ENCODE measurements around the gene HHIPL1.

HHIPL1 gene

GRCh38 chr14:99657645-99658155, 12.8 kb downstream of the HHIPL1 start:
- H3K27me3 ChIP-seq (ENCODE audit: insufficient read depth, poor library complexity, severe bottlenecking) = peaks cover 8% of the 10 kb centered on the region
- no peak for TF ChIP-seq GABPA (IDR thresholded peaks at IDR 0.05; ENCODE audit: low read depth)
- no peak for TF ChIP-seq POLR2AphosphoS5 (IDR thresholded peaks at IDR 0.05; ENCODE audit: low read depth)
- TF ChIP-seq, protein P1, sequence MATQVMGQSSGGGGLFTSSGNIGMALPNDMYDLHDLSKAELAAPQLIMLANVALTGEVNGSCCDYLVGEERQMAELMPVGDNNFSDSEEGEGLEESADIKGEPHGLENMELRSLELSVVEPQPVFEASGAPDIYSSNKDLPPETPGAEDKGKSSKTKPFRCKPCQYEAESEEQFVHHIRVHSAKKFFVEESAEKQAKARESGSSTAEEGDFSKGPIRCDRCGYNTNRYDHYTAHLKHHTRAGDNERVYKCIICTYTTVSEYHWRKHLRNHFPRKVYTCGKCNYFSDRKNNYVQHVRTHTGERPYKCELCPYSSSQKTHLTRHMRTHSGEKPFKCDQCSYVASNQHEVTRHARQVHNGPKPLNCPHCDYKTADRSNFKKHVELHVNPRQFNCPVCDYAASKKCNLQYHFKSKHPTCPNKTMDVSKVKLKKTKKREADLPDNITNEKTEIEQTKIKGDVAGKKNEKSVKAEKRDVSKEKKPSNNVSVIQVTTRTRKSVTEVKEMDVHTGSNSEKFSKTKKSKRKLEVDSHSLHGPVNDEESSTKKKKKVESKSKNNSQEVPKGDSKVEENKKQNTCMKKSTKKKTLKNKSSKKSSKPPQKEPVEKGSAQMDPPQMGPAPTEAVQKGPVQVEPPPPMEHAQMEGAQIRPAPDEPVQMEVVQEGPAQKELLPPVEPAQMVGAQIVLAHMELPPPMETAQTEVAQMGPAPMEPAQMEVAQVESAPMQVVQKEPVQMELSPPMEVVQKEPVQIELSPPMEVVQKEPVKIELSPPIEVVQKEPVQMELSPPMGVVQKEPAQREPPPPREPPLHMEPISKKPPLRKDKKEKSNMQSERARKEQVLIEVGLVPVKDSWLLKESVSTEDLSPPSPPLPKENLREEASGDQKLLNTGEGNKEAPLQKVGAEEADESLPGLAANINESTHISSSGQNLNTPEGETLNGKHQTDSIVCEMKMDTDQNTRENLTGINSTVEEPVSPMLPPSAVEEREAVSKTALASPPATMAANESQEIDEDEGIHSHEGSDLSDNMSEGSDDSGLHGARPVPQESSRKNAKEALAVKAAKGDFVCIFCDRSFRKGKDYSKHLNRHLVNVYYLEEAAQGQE (IDR thresholded peaks at IDR 0.05; ENCODE audit: insufficient replicate concordance, low read depth) = no peak
- TF ChIP-seq, protein P2, sequence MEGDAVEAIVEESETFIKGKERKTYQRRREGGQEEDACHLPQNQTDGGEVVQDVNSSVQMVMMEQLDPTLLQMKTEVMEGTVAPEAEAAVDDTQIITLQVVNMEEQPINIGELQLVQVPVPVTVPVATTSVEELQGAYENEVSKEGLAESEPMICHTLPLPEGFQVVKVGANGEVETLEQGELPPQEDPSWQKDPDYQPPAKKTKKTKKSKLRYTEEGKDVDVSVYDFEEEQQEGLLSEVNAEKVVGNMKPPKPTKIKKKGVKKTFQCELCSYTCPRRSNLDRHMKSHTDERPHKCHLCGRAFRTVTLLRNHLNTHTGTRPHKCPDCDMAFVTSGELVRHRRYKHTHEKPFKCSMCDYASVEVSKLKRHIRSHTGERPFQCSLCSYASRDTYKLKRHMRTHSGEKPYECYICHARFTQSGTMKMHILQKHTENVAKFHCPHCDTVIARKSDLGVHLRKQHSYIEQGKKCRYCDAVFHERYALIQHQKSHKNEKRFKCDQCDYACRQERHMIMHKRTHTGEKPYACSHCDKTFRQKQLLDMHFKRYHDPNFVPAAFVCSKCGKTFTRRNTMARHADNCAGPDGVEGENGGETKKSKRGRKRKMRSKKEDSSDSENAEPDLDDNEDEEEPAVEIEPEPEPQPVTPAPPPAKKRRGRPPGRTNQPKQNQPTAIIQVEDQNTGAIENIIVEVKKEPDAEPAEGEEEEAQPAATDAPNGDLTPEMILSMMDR (IDR thresholded peaks at IDR 0.05; ENCODE audit: insufficient read depth, low read length) = no peak
- TF ChIP-seq SPI1 (IDR thresholded peaks at IDR 0.05; ENCODE audit: borderline replicate concordance, low read depth) = no peak
- no peak for DNase-seq (ENCODE audit: low read depth in 1 of 2, low spot score in 1 of 2)
- H3K4me3 ChIP-seq (replicated peaks; ENCODE audit: insufficient read depth, low read length) = no peak overlapping the region
- no peak overlapping the region for H3K27ac ChIP-seq (replicated peaks)

DNA sequence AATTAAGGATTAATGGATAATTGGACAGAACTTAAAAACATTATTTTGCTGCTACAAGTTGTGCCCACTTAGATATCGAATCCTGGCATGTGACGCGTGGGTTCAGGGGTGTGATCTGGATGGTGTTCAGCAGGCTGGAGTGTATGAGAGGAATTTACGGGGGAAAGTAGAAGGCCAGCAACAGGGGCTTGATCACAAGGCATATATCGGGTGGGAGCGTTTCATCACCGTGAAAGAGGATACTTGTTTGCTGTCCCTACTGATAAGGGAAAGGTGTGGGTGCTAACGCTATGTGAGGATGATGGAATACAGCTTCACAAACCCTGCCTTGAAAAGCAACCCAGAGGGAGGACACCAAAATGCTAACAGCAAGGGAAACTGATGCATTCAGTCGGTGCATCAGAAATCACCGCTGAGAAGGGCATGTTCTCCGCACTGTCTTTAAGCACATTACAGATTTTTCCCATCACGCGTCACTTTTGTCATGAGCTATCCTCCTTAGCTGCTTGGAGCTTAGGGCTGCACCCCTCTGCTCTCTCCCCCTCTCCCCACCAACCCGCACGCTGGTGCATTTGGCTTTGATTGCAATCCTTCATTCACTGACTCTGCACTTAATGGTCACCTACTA, 13.4 kb downstream of the HHIPL1 start:
- no peak for DNase-seq (ENCODE audit: low read depth in 1 of 2, low spot score in 1 of 2)
- TF ChIP-seq, protein P1 (IDR thresholded peaks at IDR 0.05; ENCODE audit: insufficient replicate concordance, low read depth) = no peak
- no peak for TF ChIP-seq POLR2AphosphoS5 (IDR thresholded peaks at IDR 0.05; ENCODE audit: low read depth)
- TF ChIP-seq, protein P2 (IDR thresholded peaks at IDR 0.05; ENCODE audit: insufficient read depth, low read length) = no peak
- no peak for TF ChIP-seq SPI1 (IDR thresholded peaks at IDR 0.05; ENCODE audit: borderline replicate concordance, low read depth)
- no peak for TF ChIP-seq GABPA (IDR thresholded peaks at IDR 0.05; ENCODE audit: low read depth)
- H3K27me3 ChIP-seq (ENCODE audit: insufficient read depth, poor library complexity, severe bottlenecking) = peaks cover 8% of the 10 kb centered on the region
- H3K27ac ChIP-seq (replicated peaks) = no peak overlapping the region
- no peak overlapping the region for H3K4me3 ChIP-seq (replicated peaks; ENCODE audit: insufficient read depth, low read length)

DNA sequence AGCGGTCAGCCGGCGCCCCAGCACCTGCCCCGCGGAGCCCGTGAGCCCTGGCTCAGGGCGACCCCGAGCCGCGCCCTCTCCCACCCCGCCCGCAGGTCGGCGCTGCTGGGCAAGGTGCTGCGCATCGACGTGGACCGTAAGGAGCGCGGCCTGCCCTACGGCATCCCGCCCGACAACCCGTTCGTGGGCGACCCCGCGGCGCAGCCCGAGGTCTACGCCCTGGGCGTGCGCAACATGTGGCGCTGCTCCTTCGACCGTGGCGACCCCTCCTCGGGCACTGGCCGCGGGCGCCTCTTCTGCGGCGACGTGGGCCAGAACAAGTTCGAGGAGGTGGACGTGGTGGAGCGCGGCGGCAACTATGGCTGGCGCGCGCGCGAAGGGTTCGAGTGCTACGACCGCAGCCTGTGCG, 14.4 kb downstream of the HHIPL1 start:
- Histone ChIP-seq H3K27me3 (ENCODE audit: insufficient read depth, poor library complexity, severe bottlenecking) (peaks cover 5% of the 10 kb centered on the region), H3K4me3 (replicated peaks; ENCODE audit: insufficient read depth, low read length) (no peak overlapping the region), H3K27ac (replicated peaks) (no peak overlapping the region)
- no peak for TF ChIP-seq POLR2AphosphoS5 (IDR thresholded peaks at IDR 0.05; ENCODE audit: low read depth)
- TF ChIP-seq GABPA (IDR thresholded peaks at IDR 0.05; ENCODE audit: low read depth) = no peak
- TF ChIP-seq SPI1 (IDR thresholded peaks at IDR 0.05; ENCODE audit: borderline replicate concordance, low read depth) = no peak
- TF ChIP-seq, protein P2 (IDR thresholded peaks at IDR 0.05; ENCODE audit: insufficient read depth, low read length) = no peak
- TF ChIP-seq, protein P1 (IDR thresholded peaks at IDR 0.05; ENCODE audit: insufficient replicate concordance, low read depth) = no peak
- no peak for DNase-seq (ENCODE audit: low read depth in 1 of 2, low spot score in 1 of 2)
